ENCODE results near the gene LZIC. TPM values are rescaled to one million over a fixed set of nuclear protein-coding genes. Genes with fewer than 3 reads are reported as not detected.
A peak's percentile ranks its signal among the peaks of the same experiment; 100 is the strongest.

Gene LZIC
- total and polyA plus RNA-seq, 4 donors, result 14.7 to 30.7 (median 24.6) TPM

DNA sequence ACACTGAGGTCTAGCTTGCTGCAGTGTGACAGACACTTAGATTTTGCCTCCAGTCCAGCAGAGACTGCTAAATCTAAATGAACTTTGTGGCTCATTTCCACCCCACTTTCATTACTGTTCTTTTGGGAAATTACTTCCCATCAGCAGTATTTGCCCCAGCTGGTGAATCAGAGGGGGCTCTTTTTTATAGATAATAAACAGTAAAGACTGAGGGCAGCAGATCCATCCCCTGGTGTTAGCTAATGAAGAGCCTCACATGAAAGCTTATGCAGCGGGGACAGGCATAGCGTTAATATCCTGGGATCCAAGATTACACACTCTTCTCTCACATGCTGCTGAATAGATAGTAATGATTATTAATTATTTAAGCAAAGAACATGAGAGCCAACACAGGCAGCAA lies 26.7 kb downstream of the LZIC start:
- Histone ChIP-seq H3K27me3 (ENCODE audit: control insufficient read depth in 1 of 2, insufficient read depth in 2 of 2, low read length in 1 of 2) (no peaks in the 10 kb centered on the region), H3K4me1 (ENCODE audit: control insufficient read depth in 1 of 2, insufficient read depth in 2 of 2, low read length in 2 of 2) (no peaks in the 10 kb centered on the region), H3K9me3 (ENCODE audit: control insufficient read depth, low read length) (no peaks in the 10 kb centered on the region), H3K36me3 (ENCODE audit: control insufficient read depth in 1 of 2, insufficient read depth in 2 of 2, low read length in 1 of 2) (no peaks in the 10 kb centered on the region), H3K4me3 (ENCODE audit: low read length in 2 of 2) (no peak overlapping the region), H3K27ac (ENCODE audit: low read depth in 1 of 2, low read length in 2 of 2) (no peak overlapping the region)
- 93 to 97% methylated on average over 2 of the region's 2 CpGs for WGBS, 2 donors
- ATAC-seq (ENCODE audit: low FRiP score) (no peak), DNase-seq (no peak)
- intact Hi-C loops (cut with DNase I), result no loop called here

DNA sequence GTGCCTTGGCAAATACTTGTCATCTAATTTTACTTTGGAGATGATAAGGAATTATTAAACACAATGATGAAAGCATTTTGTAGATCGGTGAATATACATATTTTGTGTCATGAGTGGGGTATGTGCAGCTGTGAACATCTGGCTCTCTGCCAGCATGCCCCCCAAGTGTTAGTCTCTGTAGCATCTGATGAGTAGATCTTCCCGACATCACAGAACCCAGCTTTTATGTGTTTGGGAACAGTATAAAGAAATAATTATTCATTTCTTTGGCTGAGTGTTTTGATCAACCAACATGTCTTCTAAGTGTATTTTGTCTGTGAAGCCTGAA lies 28.6 kb downstream of the LZIC start:
- Histone ChIP-seq H3K36me3 (ENCODE audit: control insufficient read depth in 1 of 2, insufficient read depth in 2 of 2, low read length in 1 of 2) (no peaks in the 10 kb centered on the region), H3K4me1 (ENCODE audit: control insufficient read depth in 1 of 2, insufficient read depth in 2 of 2, low read length in 2 of 2) (no peaks in the 10 kb centered on the region), H3K9me3 (ENCODE audit: control insufficient read depth, low read length) (no peaks in the 10 kb centered on the region), H3K4me3 (ENCODE audit: low read length in 2 of 2) (no peak overlapping the region), H3K27me3 (ENCODE audit: control insufficient read depth in 1 of 2, insufficient read depth in 2 of 2, low read length in 1 of 2) (no peaks in the 10 kb centered on the region), H3K27ac (ENCODE audit: low read depth in 1 of 2, low read length in 2 of 2) (no peak overlapping the region)
- intact Hi-C loops (cut with DNase I), result no loop called here
- ATAC-seq (ENCODE audit: low FRiP score) (no peak), DNase-seq (no peak)
- WGBS, 2 donors, result 80 to 82% methylated on average over 2 of the region's 2 CpGs

DNA sequence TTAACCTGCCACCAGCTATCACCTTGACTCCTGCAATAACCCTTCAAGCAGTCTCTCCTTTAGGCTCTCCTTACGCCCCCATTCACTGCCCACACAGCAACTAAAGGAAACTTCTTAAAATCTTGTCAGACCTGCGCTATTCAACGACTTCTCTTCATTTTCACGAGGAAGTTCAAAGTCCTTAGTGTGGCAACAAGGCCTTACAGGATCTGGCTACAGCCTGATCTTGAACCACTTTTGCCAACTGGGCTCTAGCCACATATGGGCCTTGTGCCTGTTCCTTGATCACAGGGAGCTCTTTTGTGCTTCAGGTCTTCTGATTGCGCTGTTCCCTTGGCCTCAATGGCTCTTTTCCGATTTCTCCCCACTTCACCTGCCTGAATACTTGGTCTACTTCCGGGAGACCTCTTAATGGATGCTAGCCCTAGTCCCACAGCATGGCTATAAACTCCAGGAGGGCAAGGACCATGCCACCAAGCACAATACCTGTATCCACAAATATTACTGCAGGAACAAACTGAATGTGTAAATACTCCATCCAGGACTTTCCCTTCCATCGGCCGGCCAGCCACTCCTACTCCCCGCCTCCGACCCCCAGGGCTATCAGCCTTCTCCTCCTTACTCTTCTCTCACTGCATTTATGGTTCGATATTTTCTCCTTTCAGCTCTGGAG lies 30.8 kb downstream of the LZIC start:
- intact Hi-C loops (cut with DNase I), result no loop called here
- ATAC-seq (ENCODE audit: low FRiP score), result no peak
- Histone ChIP-seq H3K27ac (ENCODE audit: low read depth in 1 of 2, low read length in 2 of 2) (no peak overlapping the region), H3K36me3 (ENCODE audit: control insufficient read depth in 1 of 2, insufficient read depth in 2 of 2, low read length in 1 of 2) (no peaks in the 10 kb centered on the region), H3K4me1 (ENCODE audit: control insufficient read depth in 1 of 2, insufficient read depth in 2 of 2, low read length in 2 of 2) (no peaks in the 10 kb centered on the region), H3K27me3 (ENCODE audit: control insufficient read depth in 1 of 2, insufficient read depth in 2 of 2, low read length in 1 of 2) (no peaks in the 10 kb centered on the region), H3K4me3 (ENCODE audit: low read length in 2 of 2) (no peak overlapping the region), H3K9me3 (ENCODE audit: control insufficient read depth, low read length) (no peaks in the 10 kb centered on the region)
- no peak for DNase-seq
- WGBS, 2 donors, result 89 to 90% methylated on average over 12 of the region's 12 CpGs

DNA sequence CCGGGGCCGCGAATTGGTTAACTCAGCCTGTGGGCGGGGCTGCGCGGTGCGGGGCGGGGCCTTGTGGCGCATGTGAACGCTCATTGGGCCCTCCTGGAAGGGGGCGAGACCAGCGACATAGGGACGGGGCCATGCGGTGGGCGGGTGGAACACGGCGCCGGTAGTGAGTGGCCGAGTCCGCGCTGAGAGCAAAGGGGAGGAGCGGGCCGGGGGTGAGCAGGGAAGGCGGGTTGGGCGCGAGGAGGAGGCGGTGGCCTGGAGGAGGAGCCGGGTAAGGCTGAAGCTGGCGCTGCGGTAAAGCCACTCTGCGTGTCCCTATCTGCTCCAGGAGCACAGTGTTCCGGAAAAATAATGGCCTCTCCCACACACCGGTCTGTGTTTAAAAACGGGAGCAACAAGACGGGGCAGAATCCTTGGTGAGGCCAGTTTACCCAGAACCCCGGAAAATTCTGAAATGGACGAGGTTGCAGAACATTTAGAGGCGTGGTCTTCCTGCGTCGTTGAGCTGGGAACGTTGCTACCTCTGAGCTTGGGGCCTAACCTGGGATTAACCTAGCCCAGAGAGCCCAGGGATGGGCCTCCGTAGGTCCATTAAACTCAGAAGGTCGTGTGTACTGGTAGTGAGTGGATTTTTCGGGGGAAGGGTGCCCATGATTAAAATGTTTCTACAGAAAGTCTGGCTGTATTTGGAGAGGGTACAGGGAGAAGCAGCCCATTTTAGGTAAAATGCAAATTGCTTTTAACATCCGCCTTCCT lies 32.6 kb downstream of the LZIC start:
- Histone ChIP-seq H3K27me3 (ENCODE audit: control insufficient read depth in 1 of 2, insufficient read depth in 2 of 2, low read length in 1 of 2) (no peaks in the 10 kb centered on the region), H3K36me3 (ENCODE audit: control insufficient read depth in 1 of 2, insufficient read depth in 2 of 2, low read length in 1 of 2) (no peaks in the 10 kb centered on the region), H3K27ac (ENCODE audit: low read depth in 1 of 2, low read length in 2 of 2) (peak overlapping the region; percentile 85 to 94), H3K4me1 (ENCODE audit: control insufficient read depth in 1 of 2, insufficient read depth in 2 of 2, low read length in 2 of 2) (no peaks in the 10 kb centered on the region), H3K4me3 (ENCODE audit: low read length in 2 of 2) (peak overlapping the region; percentile 56 to 81), H3K9me3 (ENCODE audit: control insufficient read depth, low read length) (no peaks in the 10 kb centered on the region)
- intact Hi-C loops (cut with DNase I), result no loop called here
- peak; percentile 100 for ATAC-seq (ENCODE audit: low FRiP score)
- 0 to 1% methylated on average over 33 to 45 of the region's 45 CpGs for WGBS, 2 donors
- peak; percentile 100 for DNase-seq

DNA sequence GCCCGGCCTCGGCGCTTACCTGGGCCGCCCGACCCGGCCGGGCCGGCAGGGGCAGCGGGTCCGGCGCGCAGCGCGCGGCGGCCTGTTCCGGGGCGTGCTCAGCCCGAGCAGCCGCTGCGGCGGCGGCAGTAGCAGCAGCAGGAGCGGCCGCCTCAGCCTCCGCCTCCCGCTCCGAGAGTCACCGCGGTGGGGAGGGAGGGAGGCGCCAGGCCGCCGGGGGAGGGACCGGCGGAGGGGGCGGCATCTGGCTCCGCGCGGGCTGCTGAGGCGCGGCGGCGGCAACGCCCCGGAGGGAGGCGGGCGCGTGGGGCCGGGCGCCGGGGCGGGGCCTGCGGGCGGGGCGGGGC lies 33.1 kb downstream of the LZIC start, which contains the start of gene CTNNBIP1:
CTNNBIP1 (minus strand) TSS at position 194 of the 347 bp plus-strand sequence. CDS start 38,205 bp downstream, outside the sequence.
- H3K27me3 ChIP-seq (ENCODE audit: control insufficient read depth in 1 of 2, insufficient read depth in 2 of 2, low read length in 1 of 2), result no peaks in the 10 kb centered on the region
- WGBS, 2 donors, result 1% methylated on average over 25 to 55 of the region's 55 CpGs
- H3K27ac ChIP-seq (ENCODE audit: low read depth in 1 of 2, low read length in 2 of 2), result peak within 1 kb of the TSS; percentile 85 to 94
- no peak for DNase-seq
- intact Hi-C loops (cut with DNase I), result no loop called here
- ATAC-seq (ENCODE audit: low FRiP score), result no peak
- no peaks in the 10 kb centered on the region for H3K9me3 ChIP-seq (ENCODE audit: control insufficient read depth, low read length)
- peak within 1 kb of the TSS; percentile 85 to 90 for H3K4me3 ChIP-seq (ENCODE audit: low read length in 2 of 2)
- no peaks in the 10 kb centered on the region for H3K36me3 ChIP-seq (ENCODE audit: control insufficient read depth in 1 of 2, insufficient read depth in 2 of 2, low read length in 1 of 2)
- no peaks in the 10 kb centered on the region for H3K4me1 ChIP-seq (ENCODE audit: control insufficient read depth in 1 of 2, insufficient read depth in 2 of 2, low read length in 2 of 2)

DNA sequence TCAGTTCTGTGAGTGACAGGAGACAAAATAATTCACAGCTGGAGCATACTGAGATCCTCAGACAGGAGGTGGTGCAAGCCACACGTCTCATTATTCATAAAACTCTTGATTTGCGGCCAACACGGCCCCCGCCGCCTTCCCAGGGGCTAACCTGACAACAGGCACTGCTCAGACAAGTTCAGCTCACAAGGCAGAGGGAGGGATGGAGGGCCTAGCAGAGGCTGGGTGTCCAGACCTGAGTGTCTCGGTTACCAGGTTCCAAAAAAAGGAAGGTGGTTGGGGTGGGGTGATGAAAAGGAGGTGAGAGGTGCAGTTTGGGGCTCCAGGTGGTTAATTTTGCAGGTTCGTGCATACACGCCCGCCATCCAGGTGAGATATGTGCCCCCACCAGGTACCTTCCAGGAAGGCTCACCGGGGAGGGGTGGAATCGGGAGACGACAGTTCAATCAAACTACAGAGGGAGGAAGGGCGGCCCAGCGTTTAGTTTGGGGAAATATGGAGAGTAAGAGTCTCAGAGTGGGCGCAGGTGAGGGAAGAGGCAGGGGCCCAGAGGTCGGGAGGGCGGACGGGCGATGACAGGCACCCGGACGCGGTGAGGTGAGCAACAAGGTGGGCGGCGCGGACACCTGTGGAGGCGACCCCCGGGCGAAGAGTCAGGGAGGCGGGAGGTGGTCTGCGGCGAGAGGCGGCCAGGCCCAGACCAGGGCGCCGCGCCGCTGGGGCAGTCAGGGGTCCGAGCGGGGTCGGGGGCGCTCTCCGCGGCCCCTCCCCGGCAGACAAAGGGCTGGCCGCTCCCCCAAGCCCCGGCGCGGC lies 33.8 kb downstream of the LZIC start:
- no peaks in the 10 kb centered on the region for H3K9me3 ChIP-seq (ENCODE audit: control insufficient read depth, low read length)
- no peaks in the 10 kb centered on the region for H3K36me3 ChIP-seq (ENCODE audit: control insufficient read depth in 1 of 2, insufficient read depth in 2 of 2, low read length in 1 of 2)
- peak overlapping the region; percentile 85 to 90 for H3K4me3 ChIP-seq (ENCODE audit: low read length in 2 of 2)
- intact Hi-C loops (cut with DNase I), result no loop called here
- 0 to 2% methylated on average over 37 to 47 of the region's 47 CpGs for WGBS, 2 donors
- no peak for ATAC-seq (ENCODE audit: low FRiP score)
- no peak overlapping the region for H3K27ac ChIP-seq (ENCODE audit: low read depth in 1 of 2, low read length in 2 of 2)
- H3K27me3 ChIP-seq (ENCODE audit: control insufficient read depth in 1 of 2, insufficient read depth in 2 of 2, low read length in 1 of 2), result no peaks in the 10 kb centered on the region
- peak; percentile 60 to 82 for DNase-seq
- H3K4me1 ChIP-seq (ENCODE audit: control insufficient read depth in 1 of 2, insufficient read depth in 2 of 2, low read length in 2 of 2), result no peaks in the 10 kb centered on the region

DNA sequence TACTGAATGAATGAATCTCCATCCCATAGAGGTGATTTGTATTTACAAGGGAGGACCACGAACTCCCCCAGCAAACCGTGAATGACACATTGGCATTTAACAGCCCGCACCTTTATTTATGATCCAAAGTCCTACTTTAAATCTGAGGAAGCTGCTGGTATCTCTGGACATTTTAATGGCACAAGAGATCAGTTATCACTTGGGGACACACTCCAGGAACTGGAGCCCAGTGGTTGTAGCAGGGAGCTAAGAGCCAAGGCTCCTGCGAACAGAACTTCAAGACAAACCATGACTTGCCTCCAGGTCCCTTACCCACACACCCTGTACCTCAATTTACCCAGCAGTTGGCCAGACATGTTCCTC lies 34.3 kb downstream of the LZIC start:
- ATAC-seq (ENCODE audit: low FRiP score) (no peak), DNase-seq (no peak)
- H3K27me3 ChIP-seq (ENCODE audit: control insufficient read depth in 1 of 2, insufficient read depth in 2 of 2, low read length in 1 of 2), result no peaks in the 10 kb centered on the region
- peak overlapping the region in 1 of 2 donors; percentile 85 for H3K4me3 ChIP-seq (ENCODE audit: low read length in 2 of 2)
- no peaks in the 10 kb centered on the region for H3K9me3 ChIP-seq (ENCODE audit: control insufficient read depth, low read length)
- H3K4me1 ChIP-seq (ENCODE audit: control insufficient read depth in 1 of 2, insufficient read depth in 2 of 2, low read length in 2 of 2), result peaks cover 0 to 2% of the 10 kb centered on the region in 2 donors
- H3K27ac ChIP-seq (ENCODE audit: low read depth in 1 of 2, low read length in 2 of 2), result no peak overlapping the region
- WGBS, 2 donors, result 68 to 71% methylated on average over 4 of the region's 4 CpGs
- intact Hi-C loops (cut with DNase I), result no loop called here
- H3K36me3 ChIP-seq (ENCODE audit: control insufficient read depth in 1 of 2, insufficient read depth in 2 of 2, low read length in 1 of 2), result no peaks in the 10 kb centered on the region

DNA sequence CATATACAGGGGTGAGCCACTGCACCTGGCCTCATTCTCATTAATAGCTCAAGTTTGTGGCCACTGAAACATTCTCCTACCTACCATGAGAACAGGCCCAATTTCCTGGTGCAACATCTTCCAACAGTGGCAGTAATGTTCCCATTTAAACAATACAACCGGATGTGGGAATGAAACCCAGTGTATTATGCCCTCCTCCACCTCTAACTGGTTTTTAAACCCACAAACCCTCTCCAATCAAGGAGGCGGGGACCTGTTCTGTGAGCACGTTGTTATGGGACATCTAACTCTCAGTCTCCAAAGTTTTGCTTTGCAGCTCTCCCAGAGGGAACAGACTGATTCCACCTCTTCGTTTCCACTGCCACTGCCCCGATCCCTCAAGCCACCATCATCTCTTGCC lies 35.8 kb downstream of the LZIC start:
- Histone ChIP-seq H3K4me3 (ENCODE audit: low read length in 2 of 2) (no peak overlapping the region), H3K4me1 (ENCODE audit: control insufficient read depth in 1 of 2, insufficient read depth in 2 of 2, low read length in 2 of 2) (peaks cover 0 to 4% of the 10 kb centered on the region in 2 donors), H3K36me3 (ENCODE audit: control insufficient read depth in 1 of 2, insufficient read depth in 2 of 2, low read length in 1 of 2) (no peaks in the 10 kb centered on the region), H3K27me3 (ENCODE audit: control insufficient read depth in 1 of 2, insufficient read depth in 2 of 2, low read length in 1 of 2) (no peaks in the 10 kb centered on the region), H3K27ac (ENCODE audit: low read depth in 1 of 2, low read length in 2 of 2) (no peak overlapping the region), H3K9me3 (ENCODE audit: control insufficient read depth, low read length) (no peaks in the 10 kb centered on the region)
- DNase-seq, result no peak
- intact Hi-C loops (cut with DNase I), result no loop called here
- 60 to 73% methylated on average over 5 of the region's 5 CpGs for WGBS, 2 donors
- ATAC-seq (ENCODE audit: low FRiP score), result no peak

All from aorta (tissue), 5 donors.